EH (cell line): Measurements from ENCODE around the gene MUC5B.
"Not testable (repeated sequence)": the region's sequence is repeated elsewhere in the genome, so short reads cannot be mapped to it uniquely, and the experiment has no call there.

Source experiments
- DNase-seq: peaks from one replicate; pipeline ENCODE4 v3.0.0-alpha.2; 2015; ENCODE audit warnings: low read depth

Gene MUC5B

GRCh38 chr11:1232883-1233321, 10.0 kb downstream of the MUC5B start:
- no peak for DNase-seq

GRCh38 chr11:1233351-1234053, 10.6 kb downstream of the MUC5B start:
- DNase-seq: no peak

GRCh38 chr11:1234054-1234720, 11.3 kb downstream of the MUC5B start:
- no peak for DNase-seq

GRCh38 chr11:1234771-1235305, 12.0 kb downstream of the MUC5B start:
- DNase-seq: no peak

DNA sequence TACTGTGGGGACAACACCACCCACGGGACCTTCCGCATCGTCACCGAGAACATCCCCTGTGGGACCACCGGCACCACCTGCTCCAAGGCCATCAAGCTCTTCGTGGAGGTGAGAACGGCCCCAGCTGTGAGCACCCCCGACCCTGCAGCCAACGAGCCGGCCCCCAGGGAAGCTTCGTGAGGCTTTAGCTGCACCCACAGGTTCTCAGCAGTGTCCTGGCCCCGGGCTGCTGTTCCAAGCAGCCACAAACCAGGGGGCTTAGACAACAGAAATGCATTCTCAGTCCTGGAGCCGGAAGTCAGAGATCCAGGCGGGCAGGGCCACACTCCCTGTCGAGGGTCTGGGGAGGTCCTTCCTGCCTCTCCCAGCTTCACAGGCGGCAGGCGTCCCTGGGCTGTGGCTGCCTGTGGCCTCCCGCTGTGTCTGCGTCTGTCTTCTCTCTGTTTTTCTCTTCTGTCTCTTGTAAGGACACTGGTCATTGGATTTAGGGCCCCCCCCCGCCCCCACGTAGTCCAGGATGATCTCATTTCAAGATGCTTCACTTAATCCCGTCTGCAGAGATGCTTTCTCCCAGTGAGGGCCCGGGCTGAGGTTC, 12.5 kb downstream of the MUC5B start:
- DNase-seq: no peak

DNA sequence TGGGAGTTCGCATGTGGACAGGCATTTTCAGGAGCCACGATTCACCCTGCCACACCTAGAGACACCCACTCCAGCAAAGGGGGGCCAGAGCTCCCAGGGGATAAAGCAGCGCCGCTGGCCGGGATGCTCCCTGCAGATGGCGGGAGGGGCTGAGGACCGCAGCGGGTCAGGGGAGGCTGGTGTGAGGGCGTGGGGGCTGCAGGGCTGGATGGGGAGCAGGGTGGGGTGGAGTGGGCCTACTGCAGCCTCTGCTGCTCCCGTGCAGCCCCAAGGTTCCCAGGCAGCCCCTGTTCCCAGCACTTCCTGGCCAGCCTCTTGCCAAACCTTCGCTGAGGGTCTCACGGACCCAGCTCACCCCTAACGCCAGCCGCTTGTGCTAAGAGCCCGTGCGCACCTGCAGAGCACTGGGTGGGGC, 13.0 kb downstream of the MUC5B start:
- DNase-seq: no peak

- no peak for DNase-seq
These were observed 13.7 kb downstream of the MUC5B start for GRCh38 chr11:1236316-1237127.

- DNase-seq: no peak
These were observed 14.3 kb downstream of the MUC5B start for GRCh38 chr11:1237128-1237580.

DNA sequence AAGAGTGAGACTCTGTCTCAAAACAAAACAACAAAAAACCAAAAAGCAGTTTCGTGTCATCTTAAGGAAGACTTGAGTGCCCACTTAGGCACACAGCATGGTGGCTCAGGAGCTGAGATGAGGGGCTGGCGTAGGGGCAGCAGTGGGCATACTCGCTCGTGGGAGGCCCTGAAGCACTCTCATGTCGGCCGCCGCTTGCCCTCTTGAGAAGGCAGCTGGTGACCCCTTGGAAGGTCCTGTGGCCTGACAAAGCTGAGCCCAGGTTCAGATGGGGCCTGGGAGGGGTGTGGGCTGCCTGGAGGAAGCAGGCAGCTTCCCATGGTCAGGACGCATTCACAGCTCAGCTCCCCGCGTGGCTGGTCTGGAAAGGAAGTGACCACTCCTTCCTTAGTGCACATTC, 15.0 kb downstream of the MUC5B start:
- no peak for DNase-seq

DNA sequence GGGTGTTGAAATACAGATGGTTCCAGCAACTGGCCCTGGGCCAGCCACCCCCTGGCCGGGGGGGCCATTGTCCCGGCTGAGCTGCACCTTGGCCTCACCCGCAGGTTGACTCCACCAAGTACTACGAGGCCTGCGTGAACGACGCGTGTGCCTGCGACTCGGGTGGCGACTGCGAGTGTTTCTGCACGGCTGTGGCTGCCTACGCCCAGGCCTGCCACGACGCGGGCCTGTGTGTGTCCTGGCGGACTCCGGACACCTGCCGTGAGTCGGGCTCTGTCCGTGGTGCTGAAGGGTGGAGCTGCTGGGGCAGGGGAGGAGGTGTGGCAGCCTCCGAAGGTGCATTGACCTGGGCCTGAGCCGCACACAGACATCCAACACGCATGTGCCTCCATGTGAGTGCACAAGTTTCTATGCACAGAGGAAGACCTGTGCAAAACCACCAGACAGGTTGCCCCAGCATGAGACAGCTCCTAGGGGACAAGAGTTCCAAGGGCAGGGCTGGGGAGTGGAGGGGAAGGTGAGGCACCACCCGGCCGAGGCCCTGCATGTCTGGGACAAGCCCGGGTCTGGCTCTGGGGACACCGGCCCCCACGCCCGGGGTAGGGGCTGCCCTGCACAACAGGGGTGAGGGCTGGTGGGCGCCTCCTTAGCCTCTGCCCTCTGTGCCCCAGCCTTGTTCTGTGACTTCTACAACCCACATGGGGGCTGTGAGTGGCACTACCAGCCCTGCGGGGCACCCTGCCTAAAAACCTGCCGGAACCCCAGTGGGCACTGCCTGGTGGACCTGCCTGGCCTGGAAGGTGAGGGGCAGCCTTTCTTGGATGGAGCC, 16.1 kb downstream of the MUC5B start:
- no peak for DNase-seq

GRCh38 chr11:1239596-1240205, 16.8 kb downstream of the MUC5B start:
- no peak for DNase-seq

GRCh38 chr11:1240771-1241170, 17.9 kb downstream of the MUC5B start:
- no peak for DNase-seq

DNA sequence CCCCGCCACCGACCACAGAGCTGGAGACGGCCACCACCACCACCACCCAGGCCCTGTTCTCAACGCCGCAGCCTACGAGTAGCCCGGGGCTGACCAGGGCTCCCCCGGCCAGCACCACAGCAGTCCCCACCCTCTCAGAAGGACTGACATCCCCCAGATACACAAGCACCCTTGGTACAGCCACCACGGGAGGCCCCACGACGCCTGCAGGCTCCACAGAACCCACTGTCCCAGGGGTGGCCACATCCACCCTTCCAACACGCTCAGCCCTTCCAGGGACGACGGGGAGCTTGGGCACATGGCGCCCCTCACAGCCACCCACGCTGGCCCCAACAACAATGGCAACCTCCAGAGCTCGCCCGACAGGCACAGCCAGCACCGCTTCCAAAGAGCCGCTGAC, 18.8 kb downstream of the MUC5B start:
- no peak for DNase-seq

DNA sequence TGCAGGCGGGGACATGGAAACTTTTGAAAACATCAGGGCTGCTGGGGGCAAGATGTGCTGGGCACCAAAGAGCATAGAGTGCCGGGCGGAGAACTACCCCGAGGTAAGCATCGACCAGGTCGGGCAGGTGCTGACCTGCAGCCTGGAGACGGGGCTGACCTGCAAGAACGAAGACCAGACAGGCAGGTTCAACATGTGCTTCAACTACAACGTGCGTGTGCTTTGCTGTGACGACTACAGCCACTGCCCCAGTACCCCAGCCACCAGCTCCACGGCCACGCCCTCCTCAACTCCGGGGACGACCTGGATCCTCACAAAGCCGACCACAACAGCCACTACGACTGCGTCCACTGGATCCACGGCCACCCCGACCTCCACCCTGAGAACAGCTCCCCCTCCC, 19.4 kb downstream of the MUC5B start:
- no peak for DNase-seq

- DNase-seq: not testable (repeated sequence)
These were observed 19.9 kb downstream of the MUC5B start for GRCh38 chr11:1242751-1243150.

DNA sequence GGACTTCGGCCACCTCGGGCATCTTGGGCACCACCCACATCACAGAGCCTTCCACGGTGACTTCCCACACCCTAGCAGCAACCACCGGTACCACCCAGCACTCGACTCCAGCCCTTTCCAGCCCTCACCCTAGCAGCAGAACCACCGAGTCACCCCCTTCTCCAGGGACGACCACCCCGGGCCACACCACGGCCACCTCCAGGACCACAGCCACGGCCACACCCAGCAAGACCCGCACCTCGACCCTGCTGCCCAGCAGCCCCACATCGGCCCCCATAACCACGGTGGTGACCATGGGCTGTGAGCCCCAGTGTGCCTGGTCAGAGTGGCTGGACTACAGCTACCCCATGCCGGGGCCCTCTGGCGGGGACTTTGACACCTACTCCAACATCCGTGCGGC, 20.7 kb downstream of the MUC5B start:
- not testable (repeated sequence) for DNase-seq

GRCh38 chr11:1244557-1244956, 21.7 kb downstream of the MUC5B start:
- DNase-seq: not testable (repeated sequence)

DNA sequence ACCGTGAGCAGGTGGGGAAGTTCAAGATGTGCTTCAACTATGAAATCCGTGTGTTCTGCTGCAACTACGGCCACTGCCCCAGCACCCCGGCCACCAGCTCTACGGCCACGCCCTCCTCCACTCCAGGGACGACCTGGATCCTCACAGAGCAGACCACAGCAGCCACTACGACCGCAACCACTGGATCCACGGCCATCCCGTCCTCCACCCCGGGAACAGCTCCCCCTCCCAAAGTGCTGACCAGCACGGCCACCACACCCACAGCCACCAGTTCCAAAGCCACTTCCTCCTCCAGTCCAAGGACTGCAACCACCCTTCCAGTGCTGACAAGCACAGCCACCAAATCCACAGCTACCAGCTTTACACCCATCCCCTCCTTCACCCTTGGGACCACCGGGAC, 22.9 kb downstream of the MUC5B start:
- not testable (repeated sequence) for DNase-seq

DNA sequence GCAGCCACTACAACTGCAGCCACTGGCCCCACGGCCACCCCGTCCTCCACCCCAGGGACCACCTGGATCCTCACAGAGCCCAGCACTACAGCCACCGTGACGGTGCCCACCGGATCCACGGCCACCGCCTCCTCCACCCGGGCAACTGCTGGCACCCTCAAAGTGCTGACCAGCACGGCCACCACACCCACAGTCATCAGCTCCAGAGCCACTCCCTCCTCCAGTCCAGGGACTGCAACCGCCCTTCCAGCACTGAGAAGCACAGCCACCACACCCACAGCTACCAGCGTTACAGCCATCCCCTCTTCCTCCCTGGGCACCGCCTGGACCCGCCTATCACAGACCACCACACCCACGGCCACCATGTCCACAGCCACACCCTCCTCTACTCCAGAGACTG, 23.4 kb downstream of the MUC5B start:
- DNase-seq: not testable (repeated sequence)

- not testable (repeated sequence) for DNase-seq
These were observed 24.2 kb downstream of the MUC5B start for GRCh38 chr11:1247026-1247425.

- DNase-seq: not testable (repeated sequence)
These were observed 26.1 kb downstream of the MUC5B start for GRCh38 chr11:1248951-1249350.
